Measurements from ENCODE around the gene ZNF37A.
"Not testable (repeated sequence)": the region's sequence is repeated elsewhere in the genome, so short reads cannot be mapped to it uniquely, and the experiment has no call there.

Gene ZNF37A

GRCh38 chr10:38094158-38094926 lies at the start of gene ZNF37A:
TSS of gene ZNF37A (plus strand) at chr10:38094337. CDS start at chr10:38096618, 2,281 bp downstream.
- peak; percentile 60 to 88 for DNase-seq (ENCODE audit: low read depth in 1 of 2, low spot score in 1 of 2)

- DNase-seq (ENCODE audit: low read depth in 1 of 2, low spot score in 1 of 2): no peak
Observed at GRCh38 chr10:38045129-38045528, 49.0 kb upstream of the ZNF37A start.

GRCh38 chr10:38047666-38048065 lies 46.5 kb upstream of the ZNF37A start:
- DNase-seq (ENCODE audit: low read depth in 1 of 2, low spot score in 1 of 2): no peak

- DNase-seq (ENCODE audit: low read depth in 1 of 2, low spot score in 1 of 2): no peak
Observed at GRCh38 chr10:38050212-38050611, 43.9 kb upstream of the ZNF37A start.

- DNase-seq (ENCODE audit: low read depth in 1 of 2, low spot score in 1 of 2): no peak
Observed at GRCh38 chr10:38054361-38054797, 39.8 kb upstream of the ZNF37A start.

- not testable (repeated sequence) for DNase-seq (ENCODE audit: low read depth in 1 of 2, low spot score in 1 of 2)
Observed at GRCh38 chr10:38055274-38055894, 38.8 kb upstream of the ZNF37A start.

- DNase-seq (ENCODE audit: low read depth in 1 of 2, low spot score in 1 of 2): not testable (repeated sequence)
Observed at GRCh38 chr10:38069663-38070062, 24.5 kb upstream of the ZNF37A start.

GRCh38 chr10:38070501-38070900 lies 23.6 kb upstream of the ZNF37A start:
- DNase-seq (ENCODE audit: low read depth in 1 of 2, low spot score in 1 of 2): no peak

- no peak for DNase-seq (ENCODE audit: low read depth in 1 of 2, low spot score in 1 of 2)
Observed at GRCh38 chr10:38072552-38072951, 21.6 kb upstream of the ZNF37A start.

- DNase-seq (ENCODE audit: low read depth in 1 of 2, low spot score in 1 of 2): no peak
Observed at GRCh38 chr10:38076687-38077086, 17.4 kb upstream of the ZNF37A start.

- DNase-seq (ENCODE audit: low read depth in 1 of 2, low spot score in 1 of 2): not testable (repeated sequence)
Observed at GRCh38 chr10:38093318-38093717, 819 bp upstream of the ZNF37A start.

GRCh38 chr10:38093816-38094157 lies 350 bp upstream of the ZNF37A start:
- DNase-seq (ENCODE audit: low read depth in 1 of 2, low spot score in 1 of 2): no peak

GRCh38 chr10:38094927-38095574 lies 914 bp downstream of the ZNF37A start:
- DNase-seq (ENCODE audit: low read depth in 1 of 2, low spot score in 1 of 2): no peak

- no peak for DNase-seq (ENCODE audit: low read depth in 1 of 2, low spot score in 1 of 2)
Observed at GRCh38 chr10:38102880-38103279, 8.7 kb downstream of the ZNF37A start.

GRCh38 chr10:38103756-38104155 lies 9.6 kb downstream of the ZNF37A start:
- no peak for DNase-seq (ENCODE audit: low read depth in 1 of 2, low spot score in 1 of 2)

- no peak for DNase-seq (ENCODE audit: low read depth in 1 of 2, low spot score in 1 of 2)
Observed at GRCh38 chr10:38112159-38112558, 18.0 kb downstream of the ZNF37A start.

- no peak for DNase-seq (ENCODE audit: low read depth in 1 of 2, low spot score in 1 of 2)
Observed at GRCh38 chr10:38118072-38118807, 24.1 kb downstream of the ZNF37A start.

GRCh38 chr10:38119038-38119437 lies 24.9 kb downstream of the ZNF37A start:
- DNase-seq (ENCODE audit: low read depth in 1 of 2, low spot score in 1 of 2): no peak

- no peak for DNase-seq (ENCODE audit: low read depth in 1 of 2, low spot score in 1 of 2)
Observed at GRCh38 chr10:38127812-38128211, 33.7 kb downstream of the ZNF37A start.

GRCh38 chr10:38143587-38143986 lies 49.5 kb downstream of the ZNF37A start:
- no peak for DNase-seq (ENCODE audit: low read depth in 1 of 2, low spot score in 1 of 2)

- no peak for DNase-seq (ENCODE audit: low read depth in 1 of 2, low spot score in 1 of 2)
Observed at GRCh38 chr10:38146579-38147333, 52.6 kb downstream of the ZNF37A start.
